HG03135 (cell line): Measurements from ENCODE around the gene ADORA1.

ENCODE experiments used
- ATAC-seq: cut with Tn5 transposase; IDR thresholded peaks from one replicate; pipeline ENCODE4 v1.9.1; 2021; ENCODE audit warnings: mild to moderate bottlenecking, moderate library complexity; ENCODE audit not compliant: unreplicated experiment

ADORA1 gene

GRCh38 chr1:203120325-203121153, 7.0 kb upstream of the ADORA1 start:
- no peak for ATAC-seq

- ATAC-seq, result no peak
These were observed 6.1 kb upstream of the ADORA1 start for GRCh38 chr1:203121186-203122015.

GRCh38 chr1:203122159-203122558, 5.4 kb upstream of the ADORA1 start:
- ATAC-seq, result no peak

- ATAC-seq, result no peak
These were observed 3.5 kb upstream of the ADORA1 start for GRCh38 chr1:203124011-203124410.

GRCh38 chr1:203124546-203125317, 2.8 kb upstream of the ADORA1 start:
- ATAC-seq, result no peak

- no peak for ATAC-seq
These were observed 1.2 kb upstream of the ADORA1 start for GRCh38 chr1:203126151-203126865.

- ATAC-seq, result no peak
These were observed 460 bp upstream of the ADORA1 start for GRCh38 chr1:203126866-203127665.

- no peak for ATAC-seq
These were observed 847 bp downstream of the ADORA1 start for GRCh38 chr1:203128431-203128715.

GRCh38 chr1:203128716-203129500, 1.4 kb downstream of the ADORA1 start:
- no peak for ATAC-seq

GRCh38 chr1:203129501-203130231, 2.1 kb downstream of the ADORA1 start:
- no peak for ATAC-seq

GRCh38 chr1:203130358-203130985, 2.9 kb downstream of the ADORA1 start:
- ATAC-seq, result no peak

- ATAC-seq, result no peak
These were observed 4.1 kb downstream of the ADORA1 start for GRCh38 chr1:203131548-203132200.

GRCh38 chr1:203133970-203134725, 6.6 kb downstream of the ADORA1 start:
- ATAC-seq, result no peak

- no peak for ATAC-seq
These were observed 8.2 kb downstream of the ADORA1 start for GRCh38 chr1:203135636-203136305.

GRCh38 chr1:203136409-203137042, 9.0 kb downstream of the ADORA1 start:
- ATAC-seq, result no peak

- no peak for ATAC-seq
These were observed 9.8 kb downstream of the ADORA1 start for GRCh38 chr1:203137324-203137723.
